GM19455 (cell line): ENCODE measurements around the gene GTF2B.
"Not testable (repeated sequence)": the region's sequence is repeated elsewhere in the genome, so short reads cannot be mapped to it uniquely, and the experiment has no call there.

Experiments used
- ATAC-seq: cut with Tn5 transposase; IDR thresholded peaks from one replicate; pipeline ENCODE4 v1.9.1; 2021; ENCODE audit not compliant: unreplicated experiment

Gene GTF2B, protein sequence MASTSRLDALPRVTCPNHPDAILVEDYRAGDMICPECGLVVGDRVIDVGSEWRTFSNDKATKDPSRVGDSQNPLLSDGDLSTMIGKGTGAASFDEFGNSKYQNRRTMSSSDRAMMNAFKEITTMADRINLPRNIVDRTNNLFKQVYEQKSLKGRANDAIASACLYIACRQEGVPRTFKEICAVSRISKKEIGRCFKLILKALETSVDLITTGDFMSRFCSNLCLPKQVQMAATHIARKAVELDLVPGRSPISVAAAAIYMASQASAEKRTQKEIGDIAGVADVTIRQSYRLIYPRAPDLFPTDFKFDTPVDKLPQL

DNA sequence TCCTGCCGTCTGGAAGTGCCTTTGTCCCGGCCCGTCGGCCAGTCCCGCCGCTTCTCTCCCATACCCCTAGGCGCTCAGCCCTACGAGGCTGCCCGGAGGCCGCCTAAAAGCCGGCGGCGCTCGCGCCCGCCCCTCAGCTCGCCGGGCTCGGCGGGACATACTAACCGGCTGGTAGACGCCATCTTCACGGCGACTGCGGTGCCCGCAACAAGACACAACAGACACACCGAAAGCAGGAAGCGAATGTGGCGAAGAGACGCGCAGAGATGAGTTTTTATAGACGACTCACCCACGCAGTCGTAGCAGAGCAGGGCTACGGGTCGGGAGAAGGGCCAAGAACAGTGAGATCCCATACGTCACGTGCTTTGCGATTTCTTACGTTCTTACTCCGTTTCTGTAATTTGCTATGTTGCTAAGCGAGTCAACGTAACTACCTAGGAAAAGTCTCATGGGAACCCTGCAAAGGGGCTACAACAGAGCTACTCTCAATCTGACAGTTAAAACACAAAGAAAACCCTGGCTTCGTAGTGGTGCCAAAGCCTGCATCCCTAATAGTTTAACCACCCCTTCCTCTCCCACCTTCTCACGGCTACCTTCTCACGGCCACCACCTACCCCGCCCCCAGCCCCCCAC lies at the start of gene GTF2B:
Gene GTF2B (minus strand): TSS at position 250 of the 633 bp plus-strand sequence. CDS start 68 bp downstream, at position 182.
- peak; percentile 90 for ATAC-seq

DNA sequence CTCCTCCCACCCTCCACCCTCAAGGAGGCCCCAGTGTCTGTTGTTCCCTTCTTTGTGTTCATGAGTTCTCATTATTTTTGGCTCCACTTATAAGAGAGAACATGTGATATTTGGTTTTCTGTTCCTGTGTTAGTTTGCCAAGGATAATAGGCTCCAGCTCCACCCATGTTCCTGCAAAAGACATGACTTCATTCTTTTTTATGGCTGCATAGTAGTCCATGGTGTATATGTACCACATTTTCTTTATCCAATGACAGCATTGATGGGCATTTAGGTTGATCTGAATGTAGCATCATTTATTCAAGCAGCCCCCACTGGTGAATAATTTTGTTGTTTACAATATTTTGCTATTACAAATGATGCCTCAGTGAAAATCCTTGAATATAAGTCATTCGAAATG lies 47.2 kb upstream of the GTF2B start:
- not testable (repeated sequence) for ATAC-seq

DNA sequence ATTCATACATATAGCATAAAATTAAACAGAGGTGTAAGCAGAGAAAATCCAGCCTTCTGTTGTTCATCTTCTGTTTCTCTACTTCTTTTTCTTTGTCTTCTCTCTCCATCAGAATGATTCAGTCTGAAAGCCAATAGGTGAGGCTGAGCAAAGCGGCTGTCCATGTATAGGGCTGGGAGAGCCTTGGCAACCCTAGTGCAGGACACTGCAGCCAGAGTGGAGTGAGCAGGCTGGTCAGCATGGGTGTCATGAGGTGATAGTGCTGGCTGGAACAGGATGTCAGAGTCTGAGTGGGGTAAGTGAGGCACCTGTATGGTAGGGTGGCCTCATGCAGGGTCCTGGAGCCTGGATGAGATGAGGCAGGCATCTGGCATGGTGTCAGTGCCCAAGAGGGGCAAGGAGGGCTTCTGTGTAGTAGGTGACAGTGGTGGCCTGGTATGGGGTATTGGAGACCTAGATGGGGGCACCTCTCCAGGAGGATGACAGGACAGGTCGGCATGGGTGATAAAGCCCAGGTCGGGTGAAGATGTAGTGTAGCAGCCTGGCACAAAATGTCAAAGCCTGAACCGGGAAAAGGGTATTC lies 45.5 kb upstream of the GTF2B start:
- no peak for ATAC-seq

DNA sequence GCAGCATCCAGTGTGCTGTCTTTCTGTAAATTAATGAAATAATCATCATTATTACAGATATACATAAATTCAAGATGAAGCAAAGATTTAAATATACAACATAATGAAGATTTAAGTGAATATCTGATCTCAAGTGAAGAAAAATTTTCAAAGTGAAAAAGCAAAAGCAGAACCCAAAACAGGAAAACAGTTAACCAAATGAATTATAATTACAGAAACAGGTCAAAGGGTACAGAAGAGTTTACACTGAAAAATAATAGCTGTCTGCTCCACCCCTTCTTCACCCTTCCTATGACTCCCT lies 44.8 kb upstream of the GTF2B start:
- ATAC-seq = no peak

DNA sequence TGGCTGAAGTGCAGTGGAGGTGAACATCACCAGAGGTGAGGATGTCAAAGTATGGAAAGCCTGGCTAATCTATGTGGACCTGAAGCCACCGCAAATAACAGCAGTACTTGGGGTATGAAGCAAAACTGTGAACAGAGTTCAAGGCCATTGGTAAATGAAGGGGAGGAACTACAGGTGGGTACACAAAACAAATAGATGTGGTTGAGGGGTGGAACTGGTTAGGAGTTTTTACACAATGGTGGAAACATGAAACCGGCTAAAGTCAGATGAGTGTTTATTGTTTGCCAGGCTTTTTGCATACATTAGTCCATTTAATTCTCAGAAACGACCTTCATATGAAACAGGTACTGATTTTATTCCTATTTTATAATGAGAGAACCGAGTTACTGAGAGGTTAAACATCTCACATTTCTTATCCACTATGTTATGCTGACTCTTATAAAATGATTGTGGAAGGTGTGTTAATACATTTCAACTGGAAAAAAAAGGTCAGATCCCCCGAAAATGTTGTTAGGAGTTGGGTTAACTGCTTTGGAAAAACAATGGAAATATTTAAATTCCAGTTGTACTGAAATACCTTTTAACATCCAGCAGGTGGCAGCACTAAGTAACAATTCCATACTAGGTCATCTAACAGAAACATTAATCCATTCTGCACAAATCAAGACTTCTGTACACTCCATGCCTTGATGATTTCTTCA lies 44.3 kb upstream of the GTF2B start:
- no peak for ATAC-seq

DNA sequence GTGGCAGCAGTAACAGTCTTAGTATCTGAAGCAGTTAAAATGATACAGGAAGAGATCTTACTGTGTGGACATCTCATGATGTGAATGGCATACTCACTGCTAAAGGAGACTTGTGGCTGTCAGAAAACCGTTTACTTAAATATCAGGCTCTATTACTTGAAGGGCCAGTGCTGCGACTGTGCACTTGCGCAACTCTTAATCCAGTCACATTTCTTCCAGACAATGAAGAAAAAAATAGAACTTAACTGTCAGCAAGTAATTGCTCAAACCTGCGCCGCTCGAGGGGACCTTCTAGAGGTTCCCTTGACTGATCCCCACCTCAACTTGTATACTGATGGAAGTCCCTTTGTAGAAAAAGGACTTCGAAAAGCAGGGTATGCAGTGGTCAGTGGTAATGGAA lies 38.8 kb upstream of the GTF2B start:
- ATAC-seq = not testable (repeated sequence)

DNA sequence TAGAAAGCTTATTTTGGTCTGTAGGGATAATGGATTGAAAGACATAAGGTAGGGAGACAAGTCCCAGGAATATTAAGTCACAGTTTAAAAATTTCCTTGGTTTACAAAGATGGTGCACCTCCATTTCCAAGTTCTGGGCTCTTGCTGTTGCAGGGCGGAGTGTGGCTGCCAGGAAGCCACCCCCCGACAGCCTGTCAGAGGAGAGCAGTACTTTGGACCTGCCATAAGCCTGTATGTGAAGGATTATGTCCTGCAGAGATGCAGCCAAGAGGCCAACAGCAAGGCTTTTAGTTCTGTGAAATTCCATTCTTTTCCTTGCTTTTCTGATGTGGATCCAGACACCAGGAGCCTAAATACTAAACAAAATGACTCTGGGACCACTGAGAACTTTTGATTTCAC lies 31.9 kb upstream of the GTF2B start:
- no peak for ATAC-seq

DNA sequence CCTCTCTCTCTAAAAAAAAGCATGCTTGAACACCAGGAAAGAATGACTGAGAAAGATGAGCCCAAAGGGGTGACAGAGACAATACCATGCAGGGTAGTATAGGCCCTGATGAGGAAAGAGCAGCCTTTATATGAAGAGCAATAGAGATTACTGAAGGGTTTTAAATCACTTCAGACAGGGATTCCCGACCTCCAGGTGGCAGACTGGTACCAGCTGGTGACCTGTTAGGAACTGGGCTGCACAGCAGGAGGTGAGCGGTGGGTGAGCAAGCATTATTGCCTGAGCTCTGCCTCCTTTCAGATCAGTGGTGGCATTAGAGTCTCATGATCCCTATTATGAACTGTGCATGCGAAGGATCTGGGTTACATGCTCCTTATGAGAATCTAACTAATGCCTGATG lies 30.8 kb upstream of the GTF2B start:
- ATAC-seq = no peak

DNA sequence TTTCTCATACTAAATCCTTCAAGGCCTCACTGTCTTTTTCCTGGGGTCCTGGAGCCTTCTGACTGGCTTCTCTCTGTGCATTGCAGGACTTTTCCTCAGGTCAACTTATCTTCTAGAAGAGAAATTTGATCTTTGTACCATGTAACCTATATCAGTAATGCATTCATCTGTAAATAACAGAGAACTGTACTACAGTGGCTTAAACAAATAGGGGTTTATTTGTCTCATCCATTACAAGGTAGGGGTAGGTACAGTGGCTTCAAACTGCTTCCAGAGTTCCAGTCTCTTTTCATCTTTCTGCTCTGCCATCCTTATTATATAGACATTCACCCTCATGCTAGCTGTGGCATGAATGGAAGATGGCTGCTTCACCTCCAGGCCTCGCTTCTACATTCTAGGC lies 29.5 kb upstream of the GTF2B start:
- no peak for ATAC-seq

DNA sequence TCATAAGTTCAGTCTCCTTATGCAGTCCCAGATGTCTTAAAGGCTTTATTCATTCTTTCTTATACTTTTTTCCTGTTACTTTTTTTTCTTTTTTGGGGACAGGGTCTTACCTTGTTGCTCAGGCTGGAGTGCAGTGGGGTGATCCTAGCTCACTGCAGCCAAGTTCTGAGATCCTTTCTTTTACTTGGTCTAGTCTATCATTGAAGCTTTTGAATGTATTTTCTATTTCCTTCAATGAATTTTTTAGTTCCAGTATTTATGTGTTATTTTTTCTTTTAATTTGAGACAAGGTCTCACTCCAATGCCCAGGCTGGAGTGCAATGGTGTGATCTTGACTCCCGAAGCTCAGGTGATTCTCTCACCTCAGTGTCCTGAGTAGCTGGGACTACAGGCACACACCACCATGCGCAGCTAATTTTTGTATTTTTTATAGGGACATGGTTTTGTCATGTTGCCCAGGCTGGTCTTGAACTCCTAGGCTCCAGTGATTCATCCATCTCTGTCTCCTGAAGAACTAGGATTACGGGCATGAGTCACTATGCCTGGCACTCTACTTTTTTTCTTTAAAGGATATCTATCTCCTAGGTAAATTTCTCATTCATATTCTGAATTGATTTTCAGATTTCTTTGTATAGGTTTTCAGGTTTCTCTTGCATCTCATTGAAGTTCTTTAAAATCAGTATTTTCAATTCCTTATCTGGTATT lies 26.1 kb upstream of the GTF2B start:
- ATAC-seq = no peak

DNA sequence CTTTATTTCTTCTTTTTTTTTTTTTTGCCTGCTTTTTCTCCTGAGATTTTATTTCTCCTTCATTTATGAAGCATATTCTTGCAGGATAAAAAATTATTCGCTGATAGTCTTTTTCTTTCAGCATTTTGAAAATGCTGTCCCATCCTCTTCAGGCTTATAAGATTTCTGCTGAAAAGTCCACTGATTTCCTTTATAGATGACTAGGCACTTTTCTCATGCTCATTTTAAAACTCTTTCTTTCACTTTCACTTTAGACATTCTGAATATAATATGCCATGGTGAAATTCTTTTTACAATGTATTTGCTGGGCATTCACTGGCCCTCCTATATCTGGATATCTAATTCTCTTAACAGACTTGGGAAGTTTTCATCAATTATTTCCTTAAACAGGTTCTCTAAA lies 25.5 kb upstream of the GTF2B start:
- ATAC-seq = no peak

DNA sequence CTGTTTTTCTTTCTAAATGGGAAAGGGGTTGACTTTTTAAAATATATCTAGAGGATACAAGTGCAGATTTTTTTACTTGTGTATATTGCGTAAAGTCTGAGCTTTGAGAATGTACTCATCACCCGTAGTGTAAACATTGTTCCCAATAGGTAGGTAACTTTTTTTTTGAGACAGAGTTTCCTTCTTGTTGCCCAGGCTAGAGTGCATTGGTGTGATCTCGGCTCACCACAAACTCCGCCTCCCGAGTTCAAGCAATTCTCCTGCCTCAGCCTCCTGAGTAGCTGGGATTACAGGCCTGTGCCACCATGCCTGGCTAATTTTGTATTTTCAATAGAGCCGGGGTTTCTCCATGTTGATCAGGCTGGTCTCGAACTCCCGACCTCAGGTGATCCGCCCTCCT lies 20.4 kb upstream of the GTF2B start:
- ATAC-seq = not testable (repeated sequence)

DNA sequence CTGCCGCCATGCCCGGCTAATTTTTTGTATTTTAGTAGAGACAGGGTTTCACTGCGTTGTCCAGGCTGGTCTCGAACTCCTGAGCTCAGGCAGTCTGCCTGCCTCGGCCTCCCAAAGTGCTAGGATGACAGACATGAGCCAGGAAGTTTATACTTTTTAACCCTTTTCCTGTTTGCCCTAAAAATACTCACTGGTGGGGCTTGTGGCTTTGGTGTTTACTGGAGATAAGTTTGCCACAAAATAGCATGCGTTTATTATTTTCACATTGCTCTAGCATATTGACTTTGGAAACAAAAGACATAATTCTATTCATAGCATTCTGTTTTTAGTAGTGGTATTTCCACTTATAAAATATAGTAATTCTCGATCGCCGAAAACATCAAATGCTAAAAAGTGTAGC lies 19.8 kb upstream of the GTF2B start:
- no peak for ATAC-seq

DNA sequence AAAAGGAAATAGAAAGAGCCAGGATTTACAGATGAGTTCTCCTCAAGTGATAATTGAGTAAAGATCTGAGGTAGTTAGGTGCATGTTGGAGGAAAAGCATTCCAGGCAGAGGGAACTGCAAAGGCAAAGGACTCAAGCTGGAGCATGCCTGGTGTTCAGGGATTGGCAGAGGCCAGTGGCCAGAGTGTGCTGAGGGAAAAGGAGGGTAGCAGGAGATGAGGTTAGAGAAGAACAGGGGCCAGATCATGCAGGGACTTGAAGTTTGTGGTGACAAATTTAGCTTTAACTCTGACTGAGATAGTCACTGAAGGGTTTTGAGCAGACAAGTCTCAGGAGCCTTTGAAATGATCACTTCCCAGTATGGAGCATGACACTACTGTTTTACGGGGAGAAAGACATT lies 19.0 kb upstream of the GTF2B start:
- no peak for ATAC-seq

DNA sequence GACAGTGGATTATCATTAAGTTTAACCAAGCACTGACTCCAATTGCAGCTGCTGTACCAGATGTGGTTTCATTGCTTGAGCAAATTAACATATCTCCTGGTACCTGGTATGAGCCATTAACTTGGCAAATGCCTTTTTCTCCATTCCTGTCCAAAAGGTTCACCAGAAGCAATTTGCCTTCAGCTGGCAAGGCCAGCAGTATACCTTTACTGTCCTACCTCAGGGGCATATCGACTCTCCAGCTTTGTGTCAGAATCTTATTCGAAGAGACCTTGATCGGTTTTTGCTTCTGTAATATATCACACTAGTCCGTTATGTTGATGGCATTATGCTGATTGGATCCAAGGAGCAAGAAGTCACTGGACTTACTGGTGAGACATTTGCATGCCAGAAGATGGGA lies 9.5 kb upstream of the GTF2B start:
- ATAC-seq = no peak

DNA sequence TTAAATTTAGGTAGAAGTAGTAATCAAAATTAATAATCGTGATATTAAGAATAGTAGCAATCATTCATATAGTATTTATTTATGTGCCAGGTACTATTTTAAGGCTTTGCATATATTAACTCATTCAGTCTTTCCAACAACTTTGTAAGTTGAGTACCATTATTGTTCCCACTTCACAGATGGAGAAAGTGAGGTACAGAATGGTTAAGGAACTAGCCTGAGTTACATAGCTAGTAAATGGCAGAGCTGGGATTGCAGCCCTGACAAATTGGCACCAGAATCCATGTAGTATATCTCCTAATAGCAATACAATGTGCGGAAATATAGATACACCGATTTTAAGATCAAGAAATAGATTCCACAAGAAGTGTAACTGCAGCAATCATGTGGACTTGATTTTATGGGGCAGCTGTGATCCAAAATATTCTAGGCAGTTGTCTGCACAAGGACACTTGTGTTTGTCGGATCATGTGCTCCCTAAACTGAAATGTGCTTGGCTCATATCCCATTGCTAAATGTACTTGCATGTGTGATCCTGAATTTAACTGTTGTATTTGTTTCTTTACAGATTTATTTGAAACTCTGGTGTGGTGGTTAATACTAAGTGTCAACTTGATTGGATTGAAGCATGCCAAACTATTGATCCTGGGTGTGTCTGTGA lies 5.8 kb upstream of the GTF2B start:
- ATAC-seq = no peak

DNA sequence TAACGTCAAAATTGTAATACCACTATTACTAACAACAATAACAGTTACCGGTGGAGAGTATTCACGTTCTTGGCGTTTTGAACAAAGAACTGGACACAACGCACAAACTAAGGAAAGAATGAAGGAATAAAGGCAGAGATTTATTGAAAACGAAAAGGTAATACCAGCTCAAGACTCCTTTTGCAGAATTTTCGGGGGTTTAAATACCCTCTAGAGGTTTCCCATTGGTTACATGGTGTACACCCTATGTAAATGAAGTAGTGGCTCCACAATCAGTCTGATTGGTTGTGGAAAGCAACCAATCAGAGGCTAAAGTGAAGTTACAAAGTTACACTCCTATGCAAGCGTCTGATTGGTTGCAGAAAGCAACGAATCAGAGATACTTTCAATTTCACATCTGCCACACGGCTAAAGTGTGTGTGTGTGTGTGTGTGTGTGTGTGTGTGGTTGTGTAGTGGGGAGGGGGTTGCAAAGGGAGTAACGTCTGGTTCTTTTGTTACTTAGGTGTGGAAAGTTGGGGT lies 1.1 kb upstream of the GTF2B start:
- no peak for ATAC-seq

DNA sequence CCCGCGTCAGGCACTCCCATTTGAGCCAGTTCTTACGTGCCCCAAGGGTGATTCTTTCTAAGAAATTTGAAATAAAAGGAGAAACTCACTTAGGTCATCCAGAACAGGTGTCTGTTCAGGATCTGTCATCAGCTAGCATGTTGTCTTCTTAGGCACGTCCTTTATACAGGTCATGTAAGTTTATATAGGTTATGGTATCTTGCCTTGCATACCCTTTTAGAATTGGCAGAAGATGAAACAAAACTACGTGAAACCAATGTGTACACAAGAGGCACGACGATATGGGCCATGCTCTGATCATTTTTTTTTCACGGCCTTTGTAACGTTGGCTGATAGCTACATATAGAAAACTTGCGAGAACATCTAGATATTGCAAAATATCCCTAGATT lies 579 bp upstream of the GTF2B start:
- no peak for ATAC-seq

DNA sequence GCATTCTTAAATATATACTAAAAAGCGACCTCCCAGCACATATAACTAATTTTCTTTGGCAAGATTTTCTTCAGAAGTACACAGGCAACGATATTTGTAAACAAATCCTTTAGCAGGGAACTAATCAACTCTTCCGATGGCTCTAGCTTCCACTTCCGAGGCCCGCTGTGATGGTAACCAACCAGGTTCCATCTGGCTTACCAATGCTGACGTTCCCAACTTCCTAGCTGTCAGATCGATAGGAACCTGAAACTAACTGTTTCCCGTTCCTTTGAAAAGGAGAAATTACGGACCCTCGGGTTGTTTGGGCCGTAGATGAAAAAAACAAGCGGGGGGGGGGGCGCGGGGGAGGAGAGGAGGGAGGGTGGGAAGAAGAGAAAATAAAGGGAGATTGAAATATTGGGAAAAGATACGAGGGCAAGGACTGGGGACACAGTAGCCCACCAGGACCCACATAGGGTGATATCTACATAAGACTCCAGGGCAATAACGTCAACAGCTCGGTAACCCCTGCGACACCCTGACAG lies 513 bp downstream of the GTF2B start:
- ATAC-seq = peak; percentile 6

DNA sequence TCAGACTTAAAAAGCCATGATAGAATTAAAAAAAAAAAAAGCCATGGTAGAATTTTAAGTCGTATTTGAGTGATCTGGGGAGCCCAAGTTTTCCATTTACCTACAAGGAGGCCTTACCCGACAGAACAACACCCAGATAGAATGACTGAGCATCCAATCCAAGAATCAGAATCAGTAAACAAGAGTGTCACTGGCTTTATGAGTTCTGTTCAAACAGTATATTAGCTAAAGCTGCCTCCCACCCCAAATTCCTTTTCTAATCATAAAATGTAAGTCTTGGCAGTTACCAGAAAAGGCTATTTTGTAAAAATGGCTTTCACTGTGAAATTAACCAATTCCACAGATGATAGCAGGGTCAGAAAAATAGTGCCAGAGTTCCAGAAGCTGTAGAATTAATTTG lies 1.2 kb downstream of the GTF2B start:
- ATAC-seq = no peak
